Measurements from ENCODE around the gene PRKCZ.

GRCh38 chr1:2060535-2060934 is 10.3 kb downstream of the PRKCZ start:
- TF ChIP-seq, protein P1, sequence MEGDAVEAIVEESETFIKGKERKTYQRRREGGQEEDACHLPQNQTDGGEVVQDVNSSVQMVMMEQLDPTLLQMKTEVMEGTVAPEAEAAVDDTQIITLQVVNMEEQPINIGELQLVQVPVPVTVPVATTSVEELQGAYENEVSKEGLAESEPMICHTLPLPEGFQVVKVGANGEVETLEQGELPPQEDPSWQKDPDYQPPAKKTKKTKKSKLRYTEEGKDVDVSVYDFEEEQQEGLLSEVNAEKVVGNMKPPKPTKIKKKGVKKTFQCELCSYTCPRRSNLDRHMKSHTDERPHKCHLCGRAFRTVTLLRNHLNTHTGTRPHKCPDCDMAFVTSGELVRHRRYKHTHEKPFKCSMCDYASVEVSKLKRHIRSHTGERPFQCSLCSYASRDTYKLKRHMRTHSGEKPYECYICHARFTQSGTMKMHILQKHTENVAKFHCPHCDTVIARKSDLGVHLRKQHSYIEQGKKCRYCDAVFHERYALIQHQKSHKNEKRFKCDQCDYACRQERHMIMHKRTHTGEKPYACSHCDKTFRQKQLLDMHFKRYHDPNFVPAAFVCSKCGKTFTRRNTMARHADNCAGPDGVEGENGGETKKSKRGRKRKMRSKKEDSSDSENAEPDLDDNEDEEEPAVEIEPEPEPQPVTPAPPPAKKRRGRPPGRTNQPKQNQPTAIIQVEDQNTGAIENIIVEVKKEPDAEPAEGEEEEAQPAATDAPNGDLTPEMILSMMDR (IDR thresholded peaks at IDR 0.05): no peak
- no peak for TF ChIP-seq POLR2A (IDR thresholded peaks at IDR 0.05)

Measured in heart left ventricle (tissue), 13 donors.